ENCODE results near the gene PGAM5. TPM values are rescaled to one million over a fixed set of nuclear protein-coding genes. Genes with fewer than 3 reads are reported as not detected.

The PGAM5 gene
- total and polyA plus RNA-seq, 2 of the 13 experiments (the other 11 are each of a cell fraction or from before 2014, with no cell fraction given) = 18.0 to 77.9 TPM

DNA sequence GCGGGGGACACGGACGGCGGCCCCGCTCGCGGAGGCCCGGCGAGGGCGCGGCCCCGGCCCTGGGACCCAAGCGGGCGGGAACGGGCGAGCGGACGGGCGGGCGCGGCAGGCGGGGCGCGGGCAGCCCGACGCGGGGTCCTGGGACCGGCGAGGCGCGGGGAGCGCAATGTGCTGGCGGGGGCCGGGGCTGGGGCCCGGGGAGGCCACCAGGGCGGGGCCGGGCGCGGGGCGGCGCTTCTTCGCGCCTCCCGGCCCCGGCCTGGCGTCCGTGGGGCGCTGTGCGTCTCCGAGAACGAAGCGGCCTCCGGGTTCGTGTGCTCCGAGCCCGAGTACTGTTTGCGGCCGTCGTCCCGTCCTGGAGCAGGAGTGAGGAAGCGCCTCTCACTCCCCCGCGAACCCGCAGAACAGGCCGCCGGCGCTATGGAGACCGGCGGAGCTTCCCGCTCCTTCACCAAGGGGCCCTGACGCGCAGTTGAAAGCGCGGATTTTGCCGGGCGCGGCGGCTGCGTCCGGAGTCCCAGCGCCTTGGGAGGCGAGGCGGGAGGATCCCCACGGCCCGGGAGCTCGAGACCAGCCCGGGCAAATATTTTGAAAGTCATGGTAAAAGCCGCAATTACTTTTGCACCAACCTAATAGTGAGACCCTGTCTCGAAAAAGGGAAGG is 51.4 kb downstream of the PGAM5 start (continued):
- TF ChIP-seq KLF11 (CRISPR knock-in tag; IDR thresholded peaks at IDR 0.05) = peak; percentile 49; the same call in 1 of the 2 replicates
- 0 out of 2 replicates have a peak, but pooled peaks have one; percentile 34 for TF ChIP-seq MZF1 (CRISPR knock-in tag; IDR thresholded peaks at IDR 0.05; ENCODE audit: borderline replicate concordance)
- TF ChIP-seq GZF1 (CRISPR knock-in tag; IDR thresholded peaks at IDR 0.05) = no peak
- TF ChIP-seq, protein P1, sequence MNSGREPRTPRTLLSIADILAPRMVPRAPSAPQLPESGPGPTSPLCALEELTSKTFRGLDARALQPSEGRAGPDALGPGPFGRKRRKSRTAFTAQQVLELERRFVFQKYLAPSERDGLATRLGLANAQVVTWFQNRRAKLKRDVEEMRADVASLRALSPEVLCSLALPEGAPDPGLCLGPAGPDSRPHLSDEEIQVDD (CRISPR knock-in tag; IDR thresholded peaks at IDR 0.05; ENCODE audit: borderline replicate concordance) = no peak
- TF ChIP-seq ZSCAN21 (CRISPR knock-in tag; IDR thresholded peaks at IDR 0.05; ENCODE audit: borderline replicate concordance) = peak; percentile 26; the same call in 1 of the 2 replicates
- no peak for TF ChIP-seq U2AF1 (optimal IDR thresholded peaks at IDR 0.05; ENCODE audit: low read depth, low read length)
- no peak for TF ChIP-seq ZNF776 (CRISPR knock-in tag; IDR thresholded peaks at IDR 0.05)
- TF ChIP-seq SALL2 (CRISPR knock-in tag; IDR thresholded peaks at IDR 0.05) = no peak
- TF ChIP-seq, protein P2, sequence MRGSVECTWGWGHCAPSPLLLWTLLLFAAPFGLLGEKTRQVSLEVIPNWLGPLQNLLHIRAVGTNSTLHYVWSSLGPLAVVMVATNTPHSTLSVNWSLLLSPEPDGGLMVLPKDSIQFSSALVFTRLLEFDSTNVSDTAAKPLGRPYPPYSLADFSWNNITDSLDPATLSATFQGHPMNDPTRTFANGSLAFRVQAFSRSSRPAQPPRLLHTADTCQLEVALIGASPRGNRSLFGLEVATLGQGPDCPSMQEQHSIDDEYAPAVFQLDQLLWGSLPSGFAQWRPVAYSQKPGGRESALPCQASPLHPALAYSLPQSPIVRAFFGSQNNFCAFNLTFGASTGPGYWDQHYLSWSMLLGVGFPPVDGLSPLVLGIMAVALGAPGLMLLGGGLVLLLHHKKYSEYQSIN (CRISPR knock-in tag; IDR thresholded peaks at IDR 0.05; ENCODE audit: borderline replicate concordance) = no peak
- TF ChIP-seq KLF12 (CRISPR knock-in tag; IDR thresholded peaks at IDR 0.05; ENCODE audit: borderline replicate concordance) = peak; percentile 78; the same call in 1 of the 2 replicates
- no peak; the same call in 1 of the 2 replicates for TF ChIP-seq ZNF614 (CRISPR knock-in tag; IDR thresholded peaks at IDR 0.05; ENCODE audit: borderline replicate concordance)
- TF ChIP-seq RFXANK (CRISPR knock-in tag; IDR thresholded peaks at IDR 0.05) = no peak
- 0 out of 2 replicates have a peak, but pooled peaks have one; percentile 71 for TF ChIP-seq ETV6 (CRISPR knock-in tag; conservative IDR thresholded peaks at IDR 0.05)
- TF ChIP-seq, protein P3, sequence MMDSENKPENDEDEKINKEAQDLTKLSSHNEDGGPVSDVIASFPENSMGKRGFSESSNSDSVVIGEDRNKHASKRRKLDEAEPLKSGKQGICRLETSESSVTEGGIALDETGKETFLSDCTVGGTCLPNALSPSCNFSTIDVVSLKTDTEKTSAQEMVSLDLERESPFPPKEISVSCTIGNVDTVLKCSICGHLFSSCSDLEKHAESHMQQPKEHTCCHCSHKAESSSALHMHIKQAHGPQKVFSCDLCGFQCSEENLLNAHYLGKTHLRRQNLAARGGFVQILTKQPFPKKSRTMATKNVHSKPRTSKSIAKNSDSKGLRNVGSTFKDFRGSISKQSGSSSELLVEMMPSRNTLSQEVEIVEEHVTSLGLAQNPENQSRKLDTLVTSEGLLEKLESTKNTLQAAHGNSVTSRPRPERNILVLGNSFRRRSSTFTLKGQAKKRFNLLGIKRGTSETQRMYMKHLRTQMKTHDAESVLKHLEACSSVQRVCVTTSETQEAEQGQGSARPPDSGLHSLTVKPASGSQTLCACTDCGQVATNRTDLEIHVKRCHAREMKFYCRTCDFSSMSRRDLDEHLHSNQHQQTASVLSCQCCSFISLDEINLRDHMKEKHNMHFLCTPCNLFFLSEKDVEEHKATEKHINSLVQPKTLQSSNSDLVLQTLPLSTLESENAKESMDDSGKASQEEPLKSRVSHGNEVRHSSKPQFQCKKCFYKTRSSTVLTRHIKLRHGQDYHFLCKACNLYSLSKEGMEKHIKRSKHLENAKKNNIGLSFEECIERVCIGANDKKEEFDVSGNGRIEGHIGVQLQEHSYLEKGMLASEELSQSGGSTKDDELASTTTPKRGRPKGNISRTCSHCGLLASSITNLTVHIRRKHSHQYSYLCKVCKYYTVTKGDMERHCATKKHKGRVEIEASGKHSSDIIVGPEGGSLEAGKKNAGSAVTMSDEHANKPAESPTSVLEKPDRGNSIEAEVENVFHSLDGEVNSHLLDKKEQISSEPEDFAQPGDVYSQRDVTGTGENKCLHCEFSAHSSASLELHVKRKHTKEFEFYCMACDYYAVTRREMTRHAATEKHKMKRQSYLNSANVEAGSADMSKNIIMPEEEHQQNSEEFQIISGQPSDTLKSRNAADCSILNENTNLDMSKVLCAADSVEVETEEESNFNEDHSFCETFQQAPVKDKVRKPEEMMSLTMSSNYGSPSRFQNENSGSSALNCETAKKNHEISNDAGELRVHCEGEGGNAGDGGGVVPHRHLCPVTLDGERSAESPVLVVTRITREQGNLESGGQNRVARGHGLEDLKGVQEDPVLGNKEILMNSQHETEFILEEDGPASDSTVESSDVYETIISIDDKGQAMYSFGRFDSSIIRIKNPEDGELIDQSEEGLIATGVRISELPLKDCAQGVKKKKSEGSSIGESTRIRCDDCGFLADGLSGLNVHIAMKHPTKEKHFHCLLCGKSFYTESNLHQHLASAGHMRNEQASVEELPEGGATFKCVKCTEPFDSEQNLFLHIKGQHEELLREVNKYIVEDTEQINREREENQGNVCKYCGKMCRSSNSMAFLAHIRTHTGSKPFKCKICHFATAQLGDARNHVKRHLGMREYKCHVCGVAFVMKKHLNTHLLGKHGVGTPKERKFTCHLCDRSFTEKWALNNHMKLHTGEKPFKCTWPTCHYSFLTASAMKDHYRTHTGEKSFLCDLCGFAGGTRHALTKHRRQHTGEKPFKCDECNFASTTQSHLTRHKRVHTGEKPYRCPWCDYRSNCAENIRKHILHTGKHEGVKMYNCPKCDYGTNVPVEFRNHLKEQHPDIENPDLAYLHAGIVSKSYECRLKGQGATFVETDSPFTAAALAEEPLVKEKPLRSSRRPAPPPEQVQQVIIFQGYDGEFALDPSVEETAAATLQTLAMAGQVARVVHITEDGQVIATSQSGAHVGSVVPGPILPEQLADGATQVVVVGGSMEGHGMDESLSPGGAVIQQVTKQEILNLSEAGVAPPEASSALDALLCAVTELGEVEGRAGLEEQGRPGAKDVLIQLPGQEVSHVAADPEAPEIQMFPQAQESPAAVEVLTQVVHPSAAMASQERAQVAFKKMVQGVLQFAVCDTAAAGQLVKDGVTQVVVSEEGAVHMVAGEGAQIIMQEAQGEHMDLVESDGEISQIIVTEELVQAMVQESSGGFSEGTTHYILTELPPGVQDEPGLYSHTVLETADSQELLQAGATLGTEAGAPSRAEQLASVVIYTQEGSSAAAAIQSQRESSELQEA (CRISPR knock-in tag; IDR thresholded peaks at IDR 0.05; ENCODE audit: not compliant biosample characterization) = peak; percentile 32
- TF ChIP-seq ZNF749 (CRISPR knock-in tag; IDR thresholded peaks at IDR 0.05; ENCODE audit: borderline replicate concordance) = no peak
- TF ChIP-seq ZFX (CRISPR knock-in tag; IDR thresholded peaks at IDR 0.05; ENCODE audit: low read depth) = peak; percentile 94
- TF ChIP-seq, protein P4, sequence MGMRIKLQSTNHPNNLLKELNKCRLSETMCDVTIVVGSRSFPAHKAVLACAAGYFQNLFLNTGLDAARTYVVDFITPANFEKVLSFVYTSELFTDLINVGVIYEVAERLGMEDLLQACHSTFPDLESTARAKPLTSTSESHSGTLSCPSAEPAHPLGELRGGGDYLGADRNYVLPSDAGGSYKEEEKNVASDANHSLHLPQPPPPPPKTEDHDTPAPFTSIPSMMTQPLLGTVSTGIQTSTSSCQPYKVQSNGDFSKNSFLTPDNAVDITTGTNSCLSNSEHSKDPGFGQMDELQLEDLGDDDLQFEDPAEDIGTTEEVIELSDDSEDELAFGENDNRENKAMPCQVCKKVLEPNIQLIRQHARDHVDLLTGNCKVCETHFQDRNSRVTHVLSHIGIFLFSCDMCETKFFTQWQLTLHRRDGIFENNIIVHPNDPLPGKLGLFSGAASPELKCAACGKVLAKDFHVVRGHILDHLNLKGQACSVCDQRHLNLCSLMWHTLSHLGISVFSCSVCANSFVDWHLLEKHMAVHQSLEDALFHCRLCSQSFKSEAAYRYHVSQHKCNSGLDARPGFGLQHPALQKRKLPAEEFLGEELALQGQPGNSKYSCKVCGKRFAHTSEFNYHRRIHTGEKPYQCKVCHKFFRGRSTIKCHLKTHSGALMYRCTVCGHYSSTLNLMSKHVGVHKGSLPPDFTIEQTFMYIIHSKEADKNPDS (CRISPR knock-in tag; IDR thresholded peaks at IDR 0.05) = no peak
- TF ChIP-seq CHD2 (IDR thresholded peaks at IDR 0.05; ENCODE audit: low read depth, low read length) = no peak
